IMR-90 (cell line): ENCODE measurements around the gene MALAT1.
"Not testable (repeated sequence)": the region's sequence is repeated elsewhere in the genome, so short reads cannot be mapped to it uniquely, and the experiment has no call there.

Experiments
- RAD21 ChIP-seq: IDR thresholded peaks from 2 replicates; pipeline ENCODE4 v1.6.1; 2012; ENCODE audit warnings: low read length, improper control_type of control experiment
- RCOR1 ChIP-seq: IDR thresholded peaks from 2 replicates; pipeline ENCODE4 v1.6.1; 2012; ENCODE audit warnings: mild to moderate bottlenecking, low read length, improper control_type of control experiment; ENCODE audit not compliant: insufficient replicate concordance
- TF ChIP-seq, protein P1 (sequence below): conservative IDR thresholded peaks from 2 replicates; pipeline ENCODE4 v1.5.1; 2012; ENCODE audit warnings: mild to moderate bottlenecking, low read depth, low read length, improper control_type of control experiment

- TF ChIP-seq, protein P1, sequence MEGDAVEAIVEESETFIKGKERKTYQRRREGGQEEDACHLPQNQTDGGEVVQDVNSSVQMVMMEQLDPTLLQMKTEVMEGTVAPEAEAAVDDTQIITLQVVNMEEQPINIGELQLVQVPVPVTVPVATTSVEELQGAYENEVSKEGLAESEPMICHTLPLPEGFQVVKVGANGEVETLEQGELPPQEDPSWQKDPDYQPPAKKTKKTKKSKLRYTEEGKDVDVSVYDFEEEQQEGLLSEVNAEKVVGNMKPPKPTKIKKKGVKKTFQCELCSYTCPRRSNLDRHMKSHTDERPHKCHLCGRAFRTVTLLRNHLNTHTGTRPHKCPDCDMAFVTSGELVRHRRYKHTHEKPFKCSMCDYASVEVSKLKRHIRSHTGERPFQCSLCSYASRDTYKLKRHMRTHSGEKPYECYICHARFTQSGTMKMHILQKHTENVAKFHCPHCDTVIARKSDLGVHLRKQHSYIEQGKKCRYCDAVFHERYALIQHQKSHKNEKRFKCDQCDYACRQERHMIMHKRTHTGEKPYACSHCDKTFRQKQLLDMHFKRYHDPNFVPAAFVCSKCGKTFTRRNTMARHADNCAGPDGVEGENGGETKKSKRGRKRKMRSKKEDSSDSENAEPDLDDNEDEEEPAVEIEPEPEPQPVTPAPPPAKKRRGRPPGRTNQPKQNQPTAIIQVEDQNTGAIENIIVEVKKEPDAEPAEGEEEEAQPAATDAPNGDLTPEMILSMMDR: not testable (repeated sequence)
- not testable (repeated sequence) for TF ChIP-seq RAD21, RCOR1
Observed at GRCh38 chr11:65451301-65451700, 47.5 kb upstream of the MALAT1 start.
